SK-N-MC (cell line): ENCODE measurements around the gene LSAMP.

Source experiments
- EZH2 ChIP-seq: fragments of 200-600 bp; sonication (generic); IDR thresholded peaks from one replicate; pipeline ENCODE4 v1.6.1; 2017; ENCODE audit warnings: antibody characterized with exemption
- FOXP2 ChIP-seq: optimal IDR thresholded peaks from 2 replicates; pipeline ENCODE3; 2011; ENCODE audit warnings: mild to moderate bottlenecking, moderate library complexity; ENCODE audit not compliant: insufficient read depth; ENCODE audit errors: extremely low read length, control extremely low read depth
- POLR2AphosphoS5 ChIP-seq: IDR thresholded peaks from 2 replicates; pipeline ENCODE4 v1.6.1; 2012; ENCODE audit warnings: mild to moderate bottlenecking, low read depth, low read length, borderline replicate concordance

DNA sequence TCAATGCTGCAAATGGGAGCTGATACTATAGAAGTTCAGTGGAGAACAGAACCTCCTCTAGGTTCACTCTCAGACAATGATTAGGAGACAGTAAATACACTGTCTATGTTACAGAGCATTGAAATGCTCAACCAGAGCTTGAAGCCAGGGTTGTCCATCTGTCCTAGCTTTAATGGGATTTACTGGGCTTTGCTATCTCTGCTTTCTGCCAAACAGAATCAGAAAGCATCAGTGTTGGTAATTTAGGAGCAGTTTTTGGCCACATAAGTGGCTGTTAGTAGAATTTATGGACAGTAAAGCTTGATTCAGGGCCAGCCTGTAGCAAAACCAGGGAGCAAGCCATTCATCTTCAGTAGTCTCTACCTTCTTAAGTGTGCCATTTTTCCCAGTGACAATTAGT lies 396.3 kb downstream of the LSAMP start:
- TF ChIP-seq FOXP2 = no peak
- no peak for TF ChIP-seq POLR2AphosphoS5
- TF ChIP-seq EZH2 = no peak
